ENCODE data around the gene UBE2E2.

The UBE2E2 gene

GRCh38 chr3:23241256-23241655 lies 38.1 kb downstream of the UBE2E2 start:
- DNase-seq, result no peak

GRCh38 chr3:23242106-23242505 lies 39.0 kb downstream of the UBE2E2 start:
- DNase-seq, result no peak

- DNase-seq, result no peak
Measured at GRCh38 chr3:23244324-23245041, 41.4 kb downstream of the UBE2E2 start.

GRCh38 chr3:23246651-23247050 lies 43.5 kb downstream of the UBE2E2 start:
- DNase-seq, result no peak

GRCh38 chr3:23248594-23249131 lies 45.5 kb downstream of the UBE2E2 start:
- DNase-seq, result no peak

GRCh38 chr3:23249961-23250360 lies 46.8 kb downstream of the UBE2E2 start:
- DNase-seq, result no peak

GRCh38 chr3:23252122-23252521 lies 49.0 kb downstream of the UBE2E2 start:
- DNase-seq, result no peak

GRCh38 chr3:23253214-23253613 lies 50.1 kb downstream of the UBE2E2 start:
- DNase-seq, result no peak

- DNase-seq, result no peak
Measured at GRCh38 chr3:23254282-23254681, 51.2 kb downstream of the UBE2E2 start.

- no peak for DNase-seq
Measured at GRCh38 chr3:23254835-23255234, 51.7 kb downstream of the UBE2E2 start.

- no peak for DNase-seq
Measured at GRCh38 chr3:23256741-23257435, 53.8 kb downstream of the UBE2E2 start.

- no peak for DNase-seq
Measured at GRCh38 chr3:23258110-23258509, 55.0 kb downstream of the UBE2E2 start.

- DNase-seq, result no peak
Measured at GRCh38 chr3:23259515-23259914, 56.4 kb downstream of the UBE2E2 start.

- DNase-seq, result no peak
Measured at GRCh38 chr3:23262766-23263165, 59.6 kb downstream of the UBE2E2 start.

GRCh38 chr3:23263796-23264195 lies 60.7 kb downstream of the UBE2E2 start:
- no peak for DNase-seq

GRCh38 chr3:23264413-23264812 lies 61.3 kb downstream of the UBE2E2 start:
- no peak for DNase-seq

GRCh38 chr3:23270423-23270822 lies 67.3 kb downstream of the UBE2E2 start:
- no peak for DNase-seq

GRCh38 chr3:23271876-23272741 lies 69.0 kb downstream of the UBE2E2 start:
- no peak for DNase-seq

- no peak for DNase-seq
Measured at GRCh38 chr3:23272820-23273219, 69.7 kb downstream of the UBE2E2 start.

- no peak for DNase-seq
Measured at GRCh38 chr3:23275061-23275460, 71.9 kb downstream of the UBE2E2 start.

- no peak for DNase-seq
Measured at GRCh38 chr3:23275814-23276213, 72.7 kb downstream of the UBE2E2 start.

GRCh38 chr3:23276913-23277658 lies 74.0 kb downstream of the UBE2E2 start:
- no peak for DNase-seq

GRCh38 chr3:23277688-23278087 lies 74.6 kb downstream of the UBE2E2 start:
- DNase-seq, result no peak

Measured in stimulated activated CD4-positive, alpha-beta T cell treated with anti-CD3 and anti-CD28 coated beads, Interleukin-4, amount 100 ng/mL, for 4 hours (primary cell).